Panc1 (cell line): ENCODE results near the gene DIP2C. TPM values are rescaled to one million over a fixed set of nuclear protein-coding genes. Genes with fewer than 3 reads are reported as not detected.

Source experiments
- ATAC-seq: fragments of 200-7000 bp; cut with Tn5 transposase; 2 replicates; pipeline ENCODE4 v1.9.1; 2020; ENCODE audit warnings: mild to moderate bottlenecking, moderate library complexity
- BruUV-seq: library from RNA; stranded (reverse); fragments of 400-500 nt; replicated peaks from 2 replicates; lab custom pipeline; 2021; lab: Mats Ljungman, UMichigan
- CTCF ChIA-PET: fragments of 300-600 bp; sonication (Branson Sonifier 250); formaldehyde crosslinking; loops from one replicate; lab custom pipeline; 2022; ENCODE audit warnings: antibody characterized with exemption; lab: Charles Lee
- POLR2A ChIA-PET: fragments of 300-600 bp; sonication (Branson Sonifier 250); formaldehyde crosslinking; loops from one replicate; lab custom pipeline; 2022; ENCODE audit warnings: antibody characterized with exemption; lab: Charles Lee
- DNase-seq: peaks from one replicate; pipeline ENCODE4 v3.0.0-alpha.2; 2010; ENCODE audit warnings: low read depth, low spot score
- H3K27ac ChIP-seq: 2 replicates; pipeline ENCODE4 v1.5.1; 2011; ENCODE audit warnings: mild to moderate bottlenecking, low read length, inconsistent platforms
- H3K27me3 ChIP-seq: fragments of 200-500 bp; sonication (Bioruptor generic); 2 replicates; pipeline ENCODE4 v1.6.0; 2014; ENCODE audit warnings: low read length, inconsistent platforms; ENCODE audit not compliant: control insufficient read depth, insufficient read depth
- H3K36me3 ChIP-seq: fragments of 200-500 bp; sonication (Bioruptor generic); 2 replicates; pipeline ENCODE4 v1.5.1; 2014; ENCODE audit warnings: inconsistent platforms, mild to moderate bottlenecking, low read length, moderate library complexity; ENCODE audit not compliant: control insufficient read depth, insufficient read depth
- H3K4me1 ChIP-seq: 2 replicates; pipeline ENCODE4 v1.5.1; 2011; ENCODE audit warnings: inconsistent platforms, mild to moderate bottlenecking, low read length, moderate library complexity; ENCODE audit not compliant: control insufficient read depth, insufficient read depth
- H3K4me3 ChIP-seq, 2 experiments: 2 replicates each; pipeline ENCODE4 v1.5.1; 2011 to 2012; ENCODE audit warnings: low read depth in 2 of 2, low read length in 2 of 2, mild to moderate bottlenecking in 2 of 2, inconsistent platforms in 1 of 2, moderate library complexity in 1 of 2
- H3K9me3 ChIP-seq: fragments of 200-500 bp; sonication (Bioruptor generic); 2 replicates; pipeline ENCODE4 v1.5.1; 2014; ENCODE audit warnings: low read depth, mild to moderate bottlenecking, inconsistent platforms, low read length, moderate library complexity; ENCODE audit not compliant: control insufficient read depth, insufficient read depth
- CTCF ChIP-seq: fragments of 450-650 bp; IDR thresholded peaks from 2 replicates; pipeline ENCODE4 v1.5.1; 2017; ENCODE audit warnings: mild to moderate bottlenecking
- POLR2AphosphoS5 ChIP-seq: IDR thresholded peaks from 2 replicates; pipeline ENCODE4 v1.6.1; 2012; ENCODE audit warnings: mild to moderate bottlenecking, low read depth, low read length, moderate library complexity
- REST ChIP-seq, 2 experiments: IDR thresholded peaks; 2 replicates each; pipeline ENCODE4 v1.6.1; 2011 to 2012; ENCODE audit warnings: low read depth in 2 of 2, control low read depth in 1 of 2, low read length in 1 of 2, mild to moderate bottlenecking in 1 of 2, moderate library complexity in 1 of 2; ENCODE audit not compliant: insufficient read depth in 1 of 2
- SIN3A ChIP-seq: IDR thresholded peaks from 2 replicates; pipeline ENCODE4 v1.6.1; 2012; ENCODE audit warnings: low read depth, mild to moderate bottlenecking, low read length, moderate library complexity, borderline replicate concordance; ENCODE audit not compliant: insufficient read depth
- TCF7L2 ChIP-seq: IDR thresholded peaks from 2 replicates; pipeline ENCODE4 v1.6.1; 2011; ENCODE audit warnings: mild to moderate bottlenecking, low read depth, low read length, inconsistent platforms
- in situ Hi-C: cut with HindIII; loops from 2 replicates; pipeline ENCODE4 v1.10.0; 2016; ENCODE audit warnings: low sequenced_read_pairs, low pct_unique_long_range_greater_than_20kb
- intact Hi-C: fragments of 100-400 bp; cut with micrococcal nuclease; formaldehyde crosslinking; loops from one replicate; pipeline ENCODE4 v1.10.0; 2022; ENCODE audit not compliant: unreplicated experiment
- total RNA-seq: library from RNA; stranded (reverse); gene quantifications from one replicate; pipeline ENCODE4 v1.2.1, GENCODE V29; 2021; ENCODE audit not compliant: unreplicated experiment

The DIP2C gene
- total RNA-seq, 1 experiment from 2014 or later = 13.2 TPM

GRCh38 chr10:311901-312665 lies 377.4 kb downstream of the DIP2C start:
- POLR2A ChIA-PET = no interaction called here
- intact Hi-C loops = no loop called here
- Histone ChIP-seq H3K4me1 (no peaks in the 10 kb centered on the region), H3K4me3 (no peak overlapping the region), H3K27ac (no peak overlapping the region), H3K9me3 (no peaks in the 10 kb centered on the region), H3K36me3 (no peaks in the 10 kb centered on the region), H3K27me3 (no peaks in the 10 kb centered on the region)
- in situ Hi-C loops = no loop called here
- ATAC-seq (no peak), DNase-seq (no peak)
- CTCF ChIA-PET = no interaction called here
- TF ChIP-seq REST (IDR thresholded peaks at IDR 0.05; ENCODE audit: insufficient read depth in 1 of 2, low read depth in 2 of 2, low read length in 1 of 2) (no peak), POLR2AphosphoS5 (no peak), SIN3A (no peak), CTCF (no peak), TCF7L2 (no peak)
- no TSS peak for BruUV-seq

GRCh38 chr10:310976-311639 lies 378.4 kb downstream of the DIP2C start:
- no peak overlapping the region for H3K27ac ChIP-seq
- H3K4me1 ChIP-seq = no peaks in the 10 kb centered on the region
- ATAC-seq (no peak), DNase-seq (no peak)
- BruUV-seq = no TSS peak
- H3K36me3 ChIP-seq = no peaks in the 10 kb centered on the region
- in situ Hi-C loops = no loop called here
- no peaks in the 10 kb centered on the region for H3K9me3 ChIP-seq
- TF ChIP-seq POLR2AphosphoS5 = no peak
- POLR2A ChIA-PET = no interaction called here
- no peaks in the 10 kb centered on the region for H3K27me3 ChIP-seq
- intact Hi-C loops = no loop called here
- no peak overlapping the region for H3K4me3 ChIP-seq
- CTCF ChIA-PET = no interaction called here

GRCh38 chr10:310371-310770 lies 379.1 kb downstream of the DIP2C start:
- ChIA-PET CTCF (no interaction called here), POLR2A (no interaction called here)
- no peak for DNase-seq
- H3K27me3 ChIP-seq = no peaks in the 10 kb centered on the region
- TF ChIP-seq SIN3A = no peak
- TF ChIP-seq REST (IDR thresholded peaks at IDR 0.05; ENCODE audit: insufficient read depth in 1 of 2, low read depth in 2 of 2, low read length in 1 of 2) = no peak
- TF ChIP-seq TCF7L2 = no peak
- no peak for TF ChIP-seq POLR2AphosphoS5
- no peak for TF ChIP-seq CTCF
- intact Hi-C loops = no loop called here
- no peaks in the 10 kb centered on the region for H3K9me3 ChIP-seq
- BruUV-seq = no TSS peak
- H3K36me3 ChIP-seq = no peaks in the 10 kb centered on the region
- ATAC-seq = no peak
- in situ Hi-C loops = no loop called here
- H3K4me1 ChIP-seq = no peaks in the 10 kb centered on the region
- H3K27ac ChIP-seq = no peak overlapping the region
- no peak overlapping the region for H3K4me3 ChIP-seq
